ENCODE measurements around the gene TIMMDC1.

GRCh38 chr3:119469418-119470189 is 28.7 kb upstream of the TIMMDC1 start:
- TF ChIP-seq POLR2A (IDR thresholded peaks at IDR 0.05) (no peak), CTCF (IDR thresholded peaks at IDR 0.05) (no peak)
